ENCODE data around the gene DLK1. TPM values are rescaled to one million over a fixed set of nuclear protein-coding genes. Genes with fewer than 3 reads are reported as not detected.

The DLK1 gene
- total and polyA plus RNA-seq, 2 of the 13 experiments (the other 11 are each of a cell fraction or from before 2014, with no cell fraction given), result 95.5 to 312 TPM

- TF ChIP-seq, protein P1, sequence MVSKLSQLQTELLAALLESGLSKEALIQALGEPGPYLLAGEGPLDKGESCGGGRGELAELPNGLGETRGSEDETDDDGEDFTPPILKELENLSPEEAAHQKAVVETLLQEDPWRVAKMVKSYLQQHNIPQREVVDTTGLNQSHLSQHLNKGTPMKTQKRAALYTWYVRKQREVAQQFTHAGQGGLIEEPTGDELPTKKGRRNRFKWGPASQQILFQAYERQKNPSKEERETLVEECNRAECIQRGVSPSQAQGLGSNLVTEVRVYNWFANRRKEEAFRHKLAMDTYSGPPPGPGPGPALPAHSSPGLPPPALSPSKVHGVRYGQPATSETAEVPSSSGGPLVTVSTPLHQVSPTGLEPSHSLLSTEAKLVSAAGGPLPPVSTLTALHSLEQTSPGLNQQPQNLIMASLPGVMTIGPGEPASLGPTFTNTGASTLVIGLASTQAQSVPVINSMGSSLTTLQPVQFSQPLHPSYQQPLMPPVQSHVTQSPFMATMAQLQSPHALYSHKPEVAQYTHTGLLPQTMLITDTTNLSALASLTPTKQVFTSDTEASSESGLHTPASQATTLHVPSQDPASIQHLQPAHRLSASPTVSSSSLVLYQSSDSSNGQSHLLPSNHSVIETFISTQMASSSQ (IDR thresholded peaks at IDR 0.05; ENCODE audit: low read depth), result no peak
- TF ChIP-seq, protein P1 (CRISPR knock-in tag; IDR thresholded peaks at IDR 0.05; ENCODE audit: borderline replicate concordance), result no peak
- TF ChIP-seq RXRB (CRISPR knock-in tag; IDR thresholded peaks at IDR 0.05; ENCODE audit: borderline replicate concordance), result peak; percentile 32; the same call in 1 of the 2 replicates
- TF ChIP-seq ELF3 (CRISPR knock-in tag; IDR thresholded peaks at IDR 0.05), result peak; percentile 34; the same call in 1 of the 2 replicates
- TF ChIP-seq MNT (IDR thresholded peaks at IDR 0.05), result no peak
- TF ChIP-seq RNF2 (conservative IDR thresholded peaks at IDR 0.05; ENCODE audit: low read depth), result no peak
- TF ChIP-seq TEAD3 (CRISPR knock-in tag; optimal IDR thresholded peaks at IDR 0.05; ENCODE audit: borderline replicate concordance), result peak; percentile 63
- peak; percentile 76 for TF ChIP-seq MAX (IDR thresholded peaks at IDR 0.05)
- TF ChIP-seq ZNF382 (CRISPR knock-in tag; IDR thresholded peaks at IDR 0.05; ENCODE audit: borderline replicate concordance), result no peak
- TF ChIP-seq NFYB (CRISPR knock-in tag; IDR thresholded peaks at IDR 0.05), result peak; percentile 13; the same call in 1 of the 2 replicates
- no peak for TF ChIP-seq ZNF335 (CRISPR knock-in tag; IDR thresholded peaks at IDR 0.05)
- TF ChIP-seq, protein P2, sequence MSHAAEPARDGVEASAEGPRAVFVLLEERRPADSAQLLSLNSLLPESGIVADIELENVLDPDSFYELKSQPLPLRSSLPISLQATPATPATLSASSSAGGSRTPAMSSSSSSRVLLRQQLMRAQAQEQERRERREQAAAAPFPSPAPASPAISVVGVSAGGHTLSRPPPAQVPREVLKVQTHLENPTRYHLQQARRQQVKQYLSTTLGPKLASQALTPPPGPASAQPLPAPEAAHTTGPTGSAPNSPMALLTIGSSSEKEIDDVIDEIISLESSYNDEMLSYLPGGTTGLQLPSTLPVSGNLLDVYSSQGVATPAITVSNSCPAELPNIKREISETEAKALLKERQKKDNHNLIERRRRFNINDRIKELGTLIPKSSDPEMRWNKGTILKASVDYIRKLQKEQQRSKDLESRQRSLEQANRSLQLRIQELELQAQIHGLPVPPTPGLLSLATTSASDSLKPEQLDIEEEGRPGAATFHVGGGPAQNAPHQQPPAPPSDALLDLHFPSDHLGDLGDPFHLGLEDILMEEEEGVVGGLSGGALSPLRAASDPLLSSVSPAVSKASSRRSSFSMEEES (CRISPR knock-in tag; IDR thresholded peaks at IDR 0.05), result 0 out of 2 replicates have a peak, but pooled peaks have one; percentile 41
- no peak for TF ChIP-seq MBNL3 (CRISPR knock-in tag; conservative IDR thresholded peaks at IDR 0.05)
- TF ChIP-seq NCOA2 (CRISPR knock-in tag; IDR thresholded peaks at IDR 0.05), result peak; percentile 45; the same call in 1 of the 2 replicates
- TF ChIP-seq, protein P3, sequence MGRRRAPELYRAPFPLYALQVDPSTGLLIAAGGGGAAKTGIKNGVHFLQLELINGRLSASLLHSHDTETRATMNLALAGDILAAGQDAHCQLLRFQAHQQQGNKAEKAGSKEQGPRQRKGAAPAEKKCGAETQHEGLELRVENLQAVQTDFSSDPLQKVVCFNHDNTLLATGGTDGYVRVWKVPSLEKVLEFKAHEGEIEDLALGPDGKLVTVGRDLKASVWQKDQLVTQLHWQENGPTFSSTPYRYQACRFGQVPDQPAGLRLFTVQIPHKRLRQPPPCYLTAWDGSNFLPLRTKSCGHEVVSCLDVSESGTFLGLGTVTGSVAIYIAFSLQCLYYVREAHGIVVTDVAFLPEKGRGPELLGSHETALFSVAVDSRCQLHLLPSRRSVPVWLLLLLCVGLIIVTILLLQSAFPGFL (CRISPR knock-in tag; IDR thresholded peaks at IDR 0.05), result no peak
- no peak for TF ChIP-seq RELA (CRISPR knock-in tag; IDR thresholded peaks at IDR 0.05)
- TF ChIP-seq FOXA1 (IDR thresholded peaks at IDR 0.05), result no peak
- peak; percentile 51 for TF ChIP-seq FOXA1 (CRISPR knock-in tag; IDR thresholded peaks at IDR 0.05)
- peak; percentile 35; the same call in 1 of the 2 replicates for TF ChIP-seq PHF21A (CRISPR knock-in tag; IDR thresholded peaks at IDR 0.05)
- no peak for TF ChIP-seq MAFK (conservative IDR thresholded peaks at IDR 0.05 in 1 of 2, IDR thresholded peaks at IDR 0.05 in 1 of 2; ENCODE audit: low read length in 2 of 2)
- no peak for TF ChIP-seq GZF1 (CRISPR knock-in tag; IDR thresholded peaks at IDR 0.05)
- TF ChIP-seq RARA (CRISPR knock-in tag; IDR thresholded peaks at IDR 0.05), result peak; percentile 44
- TF ChIP-seq EP300 (IDR thresholded peaks at IDR 0.05; ENCODE audit: low read depth in 2 of 2, low read length in 2 of 2), result peak in 1 of 2 experiments; percentile 21; a peak in 1 of 4 replicates
- no peak for TF ChIP-seq EP300 (CRISPR knock-in tag; IDR thresholded peaks at IDR 0.05; ENCODE audit: borderline replicate concordance)
- TF ChIP-seq ZNF24 (IDR thresholded peaks at IDR 0.05), result no peak
These were observed 27.3 kb downstream of the DLK1 start (continued) for GRCh38 chr14:100754020-100754419.
